Esophagus squamous epithelium (tissue), 4 donors: ENCODE results near the gene SLC1A2.

Experiments used
- POLR2A ChIP-seq, 4 donors: fragments of 450-650 bp; IDR thresholded peaks; one replicate each; pipeline ENCODE4 v1.6.1; 2017; ENCODE audit warnings: antibody characterized with exemption in 4 of 4, mild to moderate bottlenecking in 4 of 4, moderate library complexity in 3 of 4
- TF ChIP-seq, protein P1 (sequence below), 6 experiments: fragments of 450-650 bp in 4 of 6; fragments of 200-600 bp in 2 of 6; sonication (generic) in 2 of 6; IDR thresholded peaks; one replicate each; pipeline ENCODE4 v1.5.1; 2016 to 2019; ENCODE audit warnings: antibody characterized with exemption in 6 of 6, mild to moderate bottlenecking in 4 of 6, moderate library complexity in 4 of 6

GRCh38 chr11:35332524-35332923, 86.8 kb downstream of the SLC1A2 start:
- TF ChIP-seq POLR2A (IDR thresholded peaks at IDR 0.05) = no peak
- TF ChIP-seq, protein P1, sequence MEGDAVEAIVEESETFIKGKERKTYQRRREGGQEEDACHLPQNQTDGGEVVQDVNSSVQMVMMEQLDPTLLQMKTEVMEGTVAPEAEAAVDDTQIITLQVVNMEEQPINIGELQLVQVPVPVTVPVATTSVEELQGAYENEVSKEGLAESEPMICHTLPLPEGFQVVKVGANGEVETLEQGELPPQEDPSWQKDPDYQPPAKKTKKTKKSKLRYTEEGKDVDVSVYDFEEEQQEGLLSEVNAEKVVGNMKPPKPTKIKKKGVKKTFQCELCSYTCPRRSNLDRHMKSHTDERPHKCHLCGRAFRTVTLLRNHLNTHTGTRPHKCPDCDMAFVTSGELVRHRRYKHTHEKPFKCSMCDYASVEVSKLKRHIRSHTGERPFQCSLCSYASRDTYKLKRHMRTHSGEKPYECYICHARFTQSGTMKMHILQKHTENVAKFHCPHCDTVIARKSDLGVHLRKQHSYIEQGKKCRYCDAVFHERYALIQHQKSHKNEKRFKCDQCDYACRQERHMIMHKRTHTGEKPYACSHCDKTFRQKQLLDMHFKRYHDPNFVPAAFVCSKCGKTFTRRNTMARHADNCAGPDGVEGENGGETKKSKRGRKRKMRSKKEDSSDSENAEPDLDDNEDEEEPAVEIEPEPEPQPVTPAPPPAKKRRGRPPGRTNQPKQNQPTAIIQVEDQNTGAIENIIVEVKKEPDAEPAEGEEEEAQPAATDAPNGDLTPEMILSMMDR (IDR thresholded peaks at IDR 0.05) = no peak
